CD4-positive, alpha-beta T cell treated with Interleukin-17A for 4 hours (primary cell): Measurements from ENCODE around the gene TLE6.
A peak's percentile ranks its signal among the peaks of the same experiment; 100 is the strongest.
"Not testable (repeated sequence)": the region's sequence is repeated elsewhere in the genome, so short reads cannot be mapped to it uniquely, and the experiment has no call there.

Source experiments
- DNase-seq: peaks from one replicate; pipeline ENCODE4 v3.0.0-alpha.2; 2020; ENCODE audit warnings: mixed read lengths

The TLE6 gene

DNA sequence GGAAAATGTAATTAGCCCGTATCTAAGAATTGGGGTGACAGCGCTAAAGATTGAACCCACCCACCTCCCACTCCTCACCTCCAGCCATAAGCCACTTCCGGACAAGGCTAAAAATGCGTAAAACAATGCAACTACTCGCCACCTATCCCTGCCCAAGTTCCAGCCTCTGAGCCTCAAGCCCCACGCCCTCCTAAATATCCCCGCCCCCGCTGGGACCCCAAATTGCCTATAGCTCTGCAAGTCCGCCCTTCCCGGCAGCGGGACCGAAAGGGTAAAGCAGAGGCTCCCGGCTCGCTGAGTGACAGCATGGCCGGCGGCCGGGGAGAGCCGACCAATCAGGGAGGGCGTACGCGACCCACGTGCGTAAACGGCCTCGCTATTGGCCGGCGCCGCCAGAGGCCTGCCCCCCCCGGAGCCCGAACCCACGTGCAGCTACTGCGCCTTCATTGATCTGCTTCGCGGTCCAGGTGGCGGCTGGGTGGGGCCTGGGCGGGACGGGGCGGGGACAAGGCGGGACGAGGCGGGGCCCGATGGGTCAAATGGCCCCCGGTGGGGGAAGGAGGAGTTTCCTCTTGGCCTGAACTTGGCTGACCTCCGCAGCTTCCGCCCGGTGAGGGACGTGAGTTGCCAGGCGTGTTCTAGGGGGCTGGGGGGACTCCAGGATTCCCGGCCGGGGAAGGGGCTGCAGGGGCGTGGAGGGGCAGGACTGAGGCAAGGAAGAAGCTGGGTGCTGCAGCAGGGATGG is at the start of gene TLE6:
Gene TLE6 (plus strand): TSS at position 564 of the 745 bp plus-strand sequence. CDS start 670 bp downstream, outside the sequence.
- DNase-seq, result peak; percentile 94

DNA sequence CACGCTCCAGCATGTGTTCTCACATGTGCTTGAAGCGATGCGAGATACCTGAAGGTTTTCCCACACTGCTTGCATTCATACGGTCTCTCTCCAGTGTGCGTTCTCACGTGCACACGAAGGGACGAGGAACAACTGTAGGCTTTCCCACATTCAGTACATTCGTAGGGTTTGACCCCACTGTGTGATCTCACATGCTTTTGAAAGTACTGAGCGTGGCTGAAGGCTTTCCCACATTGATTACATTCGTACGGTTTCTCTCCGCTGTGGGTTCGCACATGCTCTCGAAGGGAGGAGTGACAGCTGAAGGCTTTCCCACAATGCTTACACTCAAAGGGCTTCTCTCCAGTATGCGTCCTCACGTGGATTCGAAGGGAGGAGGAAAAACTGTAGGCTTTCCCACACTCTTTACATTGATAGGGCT is 43.9 kb upstream of the TLE6 start:
- no peak for DNase-seq

- not testable (repeated sequence) for DNase-seq
These were observed 41.5 kb upstream of the TLE6 start for GRCh38 chr19:2935863-2936262.

GRCh38 chr19:2942928-2943640 is 34.3 kb upstream of the TLE6 start:
- DNase-seq, result no peak

DNA sequence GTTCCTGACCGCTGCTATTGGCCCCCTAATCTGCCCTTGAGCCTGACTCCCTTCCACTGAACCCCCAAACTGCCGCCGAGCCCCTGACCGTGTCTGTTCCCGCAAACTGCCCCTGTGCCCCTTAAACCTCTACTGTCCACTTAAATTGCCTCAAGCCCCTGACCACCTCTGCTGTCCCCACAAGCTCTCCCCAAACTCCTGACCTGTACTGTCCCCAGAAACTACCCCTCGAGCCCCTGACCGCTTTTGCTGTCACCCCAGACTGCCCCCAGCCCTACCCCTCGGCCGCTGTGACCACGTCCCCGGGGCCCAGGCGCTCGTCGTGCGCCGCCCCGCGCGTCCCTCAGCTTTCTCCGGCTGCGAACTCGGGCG is 33.0 kb upstream of the TLE6 start:
- no peak for DNase-seq

GRCh38 chr19:2944775-2945574 is 32.4 kb upstream of the TLE6 start, which contains the start of gene ZNF77:
ZNF77 (minus strand) TSS chr19:2944971; CDS start chr19:2944840, 131 bp downstream.
- peak; percentile 100 for DNase-seq

DNA sequence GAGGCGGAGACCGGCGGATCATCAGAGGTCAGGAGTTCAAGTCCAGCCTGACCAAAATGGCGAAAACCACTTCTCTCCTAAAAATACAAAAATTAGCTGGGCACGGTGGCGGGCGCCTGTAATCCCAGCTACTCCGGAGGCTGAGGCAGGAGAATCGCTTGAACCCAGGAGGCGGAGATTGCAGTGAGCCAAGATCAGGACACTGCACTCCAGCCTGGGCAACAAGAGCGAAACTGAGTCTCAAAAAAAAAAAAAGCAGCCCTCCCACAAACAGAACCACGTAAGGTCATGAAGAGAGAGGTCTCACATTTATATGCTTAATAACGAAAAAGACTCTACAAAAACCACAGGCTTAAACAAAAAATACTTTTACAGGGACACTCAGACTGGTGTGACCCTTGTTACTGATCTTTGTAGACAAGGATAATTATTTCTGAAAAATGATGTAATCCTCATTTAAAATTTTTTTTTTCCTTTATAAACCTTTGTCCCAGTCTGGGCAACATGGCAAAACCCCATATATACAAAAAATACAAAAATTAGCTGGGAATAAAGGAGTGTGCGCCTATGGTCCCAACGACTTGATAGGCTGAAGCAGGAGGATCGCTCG is 31.7 kb upstream of the TLE6 start:
- no peak for DNase-seq

GRCh38 chr19:2949939-2950285 is 27.5 kb upstream of the TLE6 start:
- DNase-seq, result no peak

DNA sequence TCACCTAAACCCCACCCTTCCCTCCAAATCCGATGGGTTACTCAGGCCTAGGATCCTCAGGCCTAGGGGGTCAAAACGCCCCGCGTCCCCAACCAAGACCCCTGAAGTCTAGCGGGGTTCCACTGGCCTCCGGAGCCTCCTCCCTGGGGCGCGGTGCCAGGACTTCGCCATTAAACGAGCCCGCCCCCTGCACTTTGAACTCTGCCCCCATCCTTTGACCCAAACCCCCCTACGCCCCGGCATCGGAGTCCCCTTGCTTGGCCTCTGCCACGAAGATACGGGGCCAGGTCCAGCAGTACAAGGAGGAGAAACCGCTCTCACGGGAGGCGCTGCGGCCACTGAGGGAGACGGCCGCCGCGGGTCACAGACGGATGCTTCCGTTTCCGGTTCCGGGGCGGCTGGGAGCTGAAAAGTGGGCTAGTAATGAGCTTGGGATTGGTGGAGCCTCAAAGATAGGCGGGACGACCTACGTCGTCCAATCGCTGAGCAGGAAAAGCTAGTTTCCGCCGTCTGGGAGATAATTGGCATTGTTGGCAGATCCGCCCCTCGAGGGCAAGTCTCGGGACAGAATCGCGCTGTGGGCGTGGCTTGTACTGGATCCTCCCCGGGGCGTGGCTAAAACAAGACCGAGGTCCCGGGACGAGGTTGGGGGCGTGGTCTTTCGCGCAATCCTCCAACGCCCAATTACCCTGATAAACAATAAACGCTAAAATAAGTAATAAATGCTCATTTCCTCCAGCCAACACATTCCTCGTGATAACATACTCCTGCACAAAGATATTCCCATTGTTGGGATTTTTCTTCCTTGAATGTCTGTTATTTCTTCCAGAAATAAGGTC is 26.9 kb upstream of the TLE6 start:
- DNase-seq, result peak; percentile 100

DNA sequence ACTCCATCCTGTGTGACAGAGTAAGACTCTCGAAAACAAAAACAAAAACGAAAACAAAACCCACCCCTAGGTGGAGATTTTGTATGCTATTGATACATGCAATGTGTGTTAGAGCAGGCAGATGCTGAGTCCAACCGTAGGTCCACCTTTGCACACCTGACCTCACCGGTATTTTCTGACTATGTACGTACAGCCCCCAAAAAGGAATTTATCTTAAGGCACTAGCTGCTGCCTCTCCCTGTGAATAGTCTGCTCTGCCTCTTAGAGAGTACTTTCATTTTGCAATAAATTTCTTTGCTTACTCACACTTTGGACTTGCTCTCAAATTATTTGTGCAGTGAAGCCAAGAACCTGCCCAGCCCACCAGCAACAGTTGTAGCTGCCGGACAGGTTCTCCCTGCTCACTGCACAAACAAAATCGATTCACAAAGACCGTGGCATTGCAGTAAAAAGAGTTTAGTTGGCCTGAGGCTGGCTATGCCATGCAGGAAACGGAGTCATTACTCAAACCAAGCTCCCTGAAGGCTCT is 24.3 kb upstream of the TLE6 start:
- no peak for DNase-seq

- DNase-seq, result no peak
These were observed 20.2 kb upstream of the TLE6 start for GRCh38 chr19:2957160-2957559.

GRCh38 chr19:2960120-2960519 is 17.2 kb upstream of the TLE6 start:
- DNase-seq, result no peak

- peak; percentile 59 for DNase-seq
These were observed 15.2 kb upstream of the TLE6 start for GRCh38 chr19:2962018-2962670.

- DNase-seq, result no peak
These were observed 14.2 kb upstream of the TLE6 start for GRCh38 chr19:2963122-2963521.

GRCh38 chr19:2963631-2964030 is 13.7 kb upstream of the TLE6 start:
- not testable (repeated sequence) for DNase-seq

DNA sequence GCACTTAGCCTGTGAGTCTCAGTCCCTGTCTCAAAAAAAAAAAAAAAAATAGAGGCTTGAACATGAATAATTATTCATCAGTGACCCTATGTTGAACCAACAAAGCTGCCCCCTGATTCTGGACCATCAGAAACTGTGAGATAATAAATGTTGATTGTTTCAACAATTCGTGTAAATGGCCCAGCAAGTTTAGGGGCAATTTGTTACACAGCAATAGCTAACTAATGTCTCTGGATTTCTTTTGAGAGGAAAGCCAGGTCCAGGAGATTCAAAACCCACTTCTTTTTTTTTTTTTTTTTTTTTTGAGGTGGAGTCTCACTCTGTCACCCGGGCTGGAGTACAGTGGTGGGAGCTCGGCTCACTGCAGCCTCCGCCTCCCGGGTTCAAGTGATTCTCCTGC is 12.5 kb upstream of the TLE6 start:
- no peak for DNase-seq

DNA sequence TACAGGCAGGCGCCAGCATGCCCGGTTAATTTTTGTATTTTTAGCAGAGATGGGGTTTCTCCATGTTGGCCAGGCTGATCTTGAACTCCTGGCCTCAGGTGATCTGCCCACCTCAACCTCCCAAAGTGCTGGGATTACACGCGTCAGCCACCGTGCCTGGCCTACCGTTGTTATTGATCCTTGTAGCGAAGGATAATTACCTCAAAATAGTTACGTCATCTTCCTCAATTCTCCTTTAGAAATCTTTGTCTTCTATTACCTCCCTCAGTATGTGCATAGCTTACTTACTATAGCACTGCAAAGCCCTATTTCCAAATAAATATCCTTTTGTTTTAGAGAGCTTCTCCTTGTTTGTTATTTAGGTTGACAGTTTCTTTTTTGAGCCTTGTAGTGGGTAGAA is 9.4 kb upstream of the TLE6 start:
- DNase-seq, result no peak

DNA sequence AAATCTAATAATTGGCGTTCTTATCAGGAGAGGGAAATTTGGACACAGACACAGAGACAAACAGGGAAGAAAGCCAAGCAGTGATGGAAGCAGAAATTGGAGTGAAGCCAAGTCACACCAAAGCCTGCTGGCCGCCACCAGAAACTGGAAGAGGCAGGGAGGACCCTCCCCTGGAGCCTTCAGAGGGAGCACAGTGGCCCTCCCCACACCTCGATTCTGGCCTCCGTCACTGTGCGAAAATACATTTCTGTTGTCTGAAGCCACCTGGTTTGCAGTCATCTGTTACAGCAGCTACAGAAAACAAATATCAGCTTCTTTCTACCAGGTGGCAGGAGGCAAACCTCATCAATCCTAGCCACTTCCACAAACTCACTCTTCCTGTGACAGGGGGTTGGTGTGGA is 8.3 kb upstream of the TLE6 start:
- DNase-seq, result no peak

GRCh38 chr19:2970201-2970835 is 7.0 kb upstream of the TLE6 start:
- no peak for DNase-seq

GRCh38 chr19:2973229-2973628 is 4.1 kb upstream of the TLE6 start:
- DNase-seq, result no peak
